MG63 (cell line): ENCODE measurements around the gene HES4. TPM values are rescaled to one million over a fixed set of nuclear protein-coding genes. Genes with fewer than 3 reads are reported as not detected.
"Not testable (repeated sequence)": the region's sequence is repeated elsewhere in the genome, so short reads cannot be mapped to it uniquely, and the experiment has no call there.

Source experiments
- DNase-seq: peaks from one replicate; pipeline ENCODE4 v3.0.0-alpha.2; 2020
- H3K27me3 ChIP-seq: fragments of 250-450 bp; sonication (Bioruptor Pico); 2 replicates; pipeline ENCODE4 v1.5.1; 2020; ENCODE audit warnings: mild to moderate bottlenecking, moderate library complexity
- H3K36me3 ChIP-seq: fragments of 250-450 bp; sonication (Bioruptor Pico); 2 replicates; pipeline ENCODE4 v1.5.1; 2020; ENCODE audit warnings: mild to moderate bottlenecking, moderate library complexity
- H3K4me3 ChIP-seq: fragments of 250-450 bp; sonication (Bioruptor Pico); 2 replicates; pipeline ENCODE4 v1.5.1; 2020; ENCODE audit warnings: mild to moderate bottlenecking, moderate library complexity
- H3K9me3 ChIP-seq: fragments of 250-450 bp; sonication (Bioruptor Pico); 2 replicates; pipeline ENCODE4 v1.5.1; 2020; ENCODE audit warnings: mild to moderate bottlenecking, moderate library complexity
- total RNA-seq: library from RNA; depleted of rRNA; stranded (reverse); fragments of >200 nt; shearing (Covaris generic); gene quantifications from 2 replicates; pipeline ENCODE4 v1.2.3, GENCODE V29; 2014; ENCODE audit warnings: low replicate concordance

The HES4 gene
- total RNA-seq, 1 experiment from 2014 or later, result 25.5 TPM

GRCh38 chr1:1022302-1023009 is 22.6 kb upstream of the HES4 start:
- no peak overlapping the region for H3K4me3 ChIP-seq
- DNase-seq, result no peak
- peaks cover 11% of the 10 kb centered on the region for H3K36me3 ChIP-seq
- no peaks in the 10 kb centered on the region for H3K27me3 ChIP-seq
- H3K9me3 ChIP-seq, result no peaks in the 10 kb centered on the region

DNA sequence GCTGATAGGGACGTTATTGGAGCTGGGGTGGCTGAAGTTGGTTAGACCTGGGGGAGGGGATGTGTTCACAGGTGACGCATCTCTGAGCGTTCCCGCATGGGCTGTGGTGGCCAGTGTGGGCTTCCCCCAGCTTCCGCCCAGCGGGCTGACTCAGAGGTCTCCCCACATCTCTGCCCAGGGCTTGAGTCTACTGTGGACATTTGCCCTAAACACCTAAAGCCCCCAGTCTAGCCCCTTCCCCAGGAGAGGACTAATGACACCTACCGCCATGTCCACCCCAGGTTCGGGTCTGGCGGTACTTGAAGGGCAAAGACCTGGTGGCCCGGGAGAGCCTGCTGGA is 22.0 kb upstream of the HES4 start:
- Histone ChIP-seq H3K27me3 (no peaks in the 10 kb centered on the region), H3K9me3 (no peaks in the 10 kb centered on the region), H3K4me3 (no peak overlapping the region), H3K36me3 (peaks cover 11% of the 10 kb centered on the region)
- no peak for DNase-seq

DNA sequence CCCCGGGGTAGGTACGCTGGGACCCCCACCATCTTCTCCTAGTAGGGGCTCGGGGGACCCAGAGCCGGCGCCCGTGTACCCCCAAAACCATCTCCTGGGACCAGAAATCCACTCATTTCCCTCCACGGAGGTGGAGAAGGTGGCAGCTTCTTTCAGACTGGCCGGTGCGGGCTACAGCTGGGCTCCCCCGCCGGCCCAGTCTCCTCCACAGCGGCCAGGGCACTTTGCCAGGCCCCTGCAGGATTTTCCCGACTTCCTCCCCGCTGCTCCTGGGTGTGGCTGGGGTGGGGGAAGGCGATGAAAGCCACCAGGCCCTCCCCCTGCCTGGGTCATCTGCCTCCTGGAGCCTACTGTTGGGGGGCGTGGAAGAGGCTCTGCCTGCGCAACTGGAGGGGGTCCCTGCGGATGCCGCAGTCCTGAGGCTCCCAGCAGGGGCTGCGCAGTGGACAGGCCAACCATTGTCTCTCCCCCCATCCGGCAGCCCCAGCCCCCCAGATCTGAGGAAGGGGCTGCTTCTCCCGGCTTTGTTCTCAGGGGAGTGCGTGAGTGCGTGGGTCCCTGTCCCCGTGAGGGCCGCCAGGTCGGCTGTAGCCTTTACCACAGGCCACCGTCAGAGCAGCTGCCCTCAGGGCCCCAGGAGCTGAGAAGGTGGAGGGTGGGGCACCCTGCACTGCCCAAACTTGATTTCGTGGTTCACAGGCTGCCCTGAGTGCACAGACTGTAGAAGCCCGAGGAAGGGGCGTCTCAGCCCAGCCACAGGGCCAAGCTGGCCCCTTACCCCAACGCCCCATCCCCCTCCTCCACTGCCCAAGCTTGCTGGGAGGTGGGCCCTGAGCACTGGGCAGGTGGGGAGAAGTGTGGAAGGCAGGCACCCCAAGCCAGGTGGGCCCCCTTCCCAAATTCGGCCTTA is 21.4 kb upstream of the HES4 start:
- H3K4me3 ChIP-seq, result peak overlapping the region; percentile 56
- DNase-seq, result peak; percentile 79

GRCh38 chr1:1020415-1021009 is 20.6 kb upstream of the HES4 start:
- peak overlapping the region; percentile 56 for H3K4me3 ChIP-seq
- DNase-seq, result peak; percentile 36
- H3K27me3 ChIP-seq, result no peaks in the 10 kb centered on the region
- H3K9me3 ChIP-seq, result no peaks in the 10 kb centered on the region
- H3K36me3 ChIP-seq, result peaks cover 11% of the 10 kb centered on the region

More for the DNA sequence above, 21.4 kb upstream of the HES4 start:
- Histone ChIP-seq H3K9me3 (no peaks in the 10 kb centered on the region), H3K27me3 (no peaks in the 10 kb centered on the region), H3K36me3 (peaks cover 11% of the 10 kb centered on the region)

GRCh38 chr1:1020000-1020404 is 20.1 kb upstream of the HES4 start, which contains the start of gene AGRN:
Gene AGRN (plus strand): TSS chr1:1020120. CDS start chr1:1020173, 53 bp downstream.
- Histone ChIP-seq H3K9me3 (no peaks in the 10 kb centered on the region), H3K36me3 (peaks cover 11% of the 10 kb centered on the region), H3K4me3 (peak within 1 kb of the TSS; percentile 56), H3K27me3 (no peaks in the 10 kb centered on the region)
- peak; percentile 39 for DNase-seq

GRCh38 chr1:1019122-1019999 is 19.5 kb upstream of the HES4 start:
- H3K36me3 ChIP-seq, result peaks cover 6% of the 10 kb centered on the region
- DNase-seq, result peak; percentile 83
- H3K9me3 ChIP-seq, result no peaks in the 10 kb centered on the region
- no peaks in the 10 kb centered on the region for H3K27me3 ChIP-seq
- H3K4me3 ChIP-seq, result peak overlapping the region; percentile 35

DNA sequence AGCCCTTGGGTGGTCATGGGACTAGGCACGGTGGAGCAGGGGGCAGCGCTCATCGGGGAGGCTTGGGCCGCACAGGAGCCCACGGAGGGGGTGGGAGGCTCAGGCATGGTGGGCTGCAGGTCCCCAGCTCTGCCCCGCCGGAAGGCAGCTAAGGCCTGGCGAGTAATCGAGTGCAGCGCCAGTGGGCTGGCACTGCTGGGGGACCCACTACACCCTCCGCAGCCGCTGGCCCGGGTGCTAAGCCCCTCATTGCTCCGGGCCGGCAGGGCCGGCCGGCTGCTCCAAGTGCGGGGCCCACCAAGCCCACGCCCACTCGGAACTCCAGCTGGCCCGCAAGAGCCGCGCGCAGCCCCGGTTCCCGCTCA is 18.4 kb upstream of the HES4 start:
- H3K36me3 ChIP-seq, DNase-seq, H3K27me3 ChIP-seq, H3K4me3 ChIP-seq, H3K9me3 ChIP-seq: not testable (repeated sequence)

- not testable (repeated sequence) for H3K36me3 ChIP-seq, DNase-seq, H3K9me3 ChIP-seq, H3K27me3 ChIP-seq, H3K4me3 ChIP-seq
Measured at GRCh38 chr1:1017397-1018320, 17.8 kb upstream of the HES4 start.

DNA sequence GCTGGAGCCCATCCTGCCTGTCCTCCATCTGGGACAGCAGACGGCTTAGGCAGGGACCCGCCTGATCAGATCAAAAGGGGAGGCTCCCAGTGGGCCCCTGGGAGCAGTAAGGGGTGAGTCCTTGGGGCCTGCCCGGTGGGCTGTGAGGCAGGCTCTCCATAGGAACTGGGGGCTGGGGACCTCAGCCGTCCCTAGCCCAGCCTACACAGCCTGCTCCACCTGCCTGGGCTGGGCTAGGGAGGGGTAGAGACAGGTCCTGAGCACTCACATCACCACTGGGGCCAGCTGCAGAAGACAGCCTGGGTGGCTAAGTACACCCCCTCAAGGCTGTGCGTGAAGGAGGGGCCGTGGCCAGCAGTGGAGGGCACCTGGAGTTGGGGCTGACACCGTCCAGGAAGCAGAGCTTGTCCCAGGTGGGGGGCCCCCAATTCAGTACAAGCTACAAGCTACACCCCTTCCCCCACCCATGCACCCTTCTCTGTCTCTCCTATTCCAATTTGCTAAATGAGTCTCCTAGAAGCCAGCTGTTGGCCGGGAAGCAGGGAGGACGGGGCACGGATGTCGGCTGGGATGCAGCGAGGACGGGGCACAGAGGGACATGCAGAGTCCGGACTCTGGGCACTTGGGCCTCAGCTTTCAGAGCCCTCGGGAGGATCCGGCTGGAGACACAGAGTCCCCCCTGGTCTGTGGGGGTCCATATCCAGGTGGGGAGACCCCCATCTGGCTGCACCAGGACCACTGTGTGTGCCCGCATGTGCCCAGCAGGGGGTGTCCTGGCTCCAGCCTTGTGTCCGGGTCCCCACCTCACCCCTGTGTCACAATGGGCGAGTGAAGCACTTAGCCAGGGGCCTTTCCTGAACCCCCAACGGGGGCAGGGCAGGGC is 15.1 kb upstream of the HES4 start:
- no peaks in the 10 kb centered on the region for H3K9me3 ChIP-seq
- no peak for DNase-seq
- no peaks in the 10 kb centered on the region for H3K27me3 ChIP-seq
- H3K4me3 ChIP-seq, result no peak overlapping the region
- H3K36me3 ChIP-seq, result no peaks in the 10 kb centered on the region; the same call in 1 of the 2 replicates

DNA sequence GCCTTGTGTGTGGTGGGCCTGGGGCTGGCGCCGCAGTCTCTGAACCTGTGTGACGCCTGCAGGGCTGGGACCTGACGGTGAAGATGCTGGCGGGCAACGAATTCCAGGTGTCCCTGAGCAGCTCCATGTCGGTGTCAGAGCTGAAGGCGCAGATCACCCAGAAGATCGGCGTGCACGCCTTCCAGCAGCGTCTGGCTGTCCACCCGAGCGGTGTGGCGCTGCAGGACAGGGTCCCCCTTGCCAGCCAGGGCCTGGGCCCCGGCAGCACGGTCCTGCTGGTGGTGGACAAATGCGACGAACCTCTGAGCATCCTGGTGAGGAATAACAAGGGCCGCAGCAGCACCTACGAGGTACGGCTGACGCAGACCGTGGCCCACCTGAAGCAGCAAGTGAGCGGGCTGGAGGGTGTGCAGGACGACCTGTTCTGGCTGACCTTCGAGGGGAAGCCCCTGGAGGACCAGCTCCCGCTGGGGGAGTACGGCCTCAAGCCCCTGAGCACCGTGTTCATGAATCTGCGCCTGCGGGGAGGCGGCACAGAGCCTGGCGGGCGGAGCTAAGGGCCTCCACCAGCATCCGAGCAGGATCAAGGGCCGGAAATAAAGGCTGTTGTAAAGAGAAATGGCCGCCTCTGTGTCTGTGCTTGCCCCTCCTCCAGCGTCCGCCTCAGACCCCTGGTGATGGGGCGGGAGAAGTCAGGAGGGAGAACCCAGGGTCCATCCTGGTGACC is 14.2 kb upstream of the HES4 start:
- H3K27me3 ChIP-seq, result no peaks in the 10 kb centered on the region
- DNase-seq, result no peak
- H3K36me3 ChIP-seq, result no peaks in the 10 kb centered on the region; the same call in 1 of the 2 replicates

GRCh38 chr1:1013105-1013921 is 13.4 kb upstream of the HES4 start, which contains the start of gene ISG15:
Gene ISG15 (plus strand): TSS chr1:1013497. CDS start chr1:1013574, 77 bp downstream.
- Histone ChIP-seq H3K36me3 (no peaks in the 10 kb centered on the region; the same call in 1 of the 2 replicates), H3K9me3 (no peaks in the 10 kb centered on the region), H3K4me3 (peak within 1 kb of the TSS; percentile 63), H3K27me3 (no peaks in the 10 kb centered on the region)
- peak; percentile 90 for DNase-seq

More for the DNA sequence above, 14.2 kb upstream of the HES4 start:
- Histone ChIP-seq H3K4me3 (peak overlapping the region; percentile 63), H3K9me3 (no peaks in the 10 kb centered on the region)

DNA sequence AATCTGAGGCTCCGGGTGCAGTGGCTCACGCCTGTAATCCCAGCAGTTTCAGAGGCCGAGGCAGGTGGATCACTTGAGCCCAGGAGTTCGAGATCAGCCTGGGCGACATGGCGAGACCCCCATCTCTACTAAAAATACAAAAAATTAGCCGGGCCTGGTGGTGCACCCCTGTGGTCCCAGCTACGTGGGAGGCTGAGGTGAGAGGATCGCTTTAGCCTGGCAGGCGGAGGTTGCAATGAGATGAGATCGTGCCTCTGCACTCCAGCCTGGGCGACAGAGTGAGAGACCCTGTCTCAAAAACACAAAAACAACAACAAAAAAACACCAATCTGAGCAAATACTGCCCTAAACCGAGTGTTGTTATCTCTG is 12.8 kb upstream of the HES4 start:
- not testable (repeated sequence) for DNase-seq, H3K36me3 ChIP-seq, H3K27me3 ChIP-seq, H3K9me3 ChIP-seq
- peak overlapping the region; percentile 63 for H3K4me3 ChIP-seq

DNA sequence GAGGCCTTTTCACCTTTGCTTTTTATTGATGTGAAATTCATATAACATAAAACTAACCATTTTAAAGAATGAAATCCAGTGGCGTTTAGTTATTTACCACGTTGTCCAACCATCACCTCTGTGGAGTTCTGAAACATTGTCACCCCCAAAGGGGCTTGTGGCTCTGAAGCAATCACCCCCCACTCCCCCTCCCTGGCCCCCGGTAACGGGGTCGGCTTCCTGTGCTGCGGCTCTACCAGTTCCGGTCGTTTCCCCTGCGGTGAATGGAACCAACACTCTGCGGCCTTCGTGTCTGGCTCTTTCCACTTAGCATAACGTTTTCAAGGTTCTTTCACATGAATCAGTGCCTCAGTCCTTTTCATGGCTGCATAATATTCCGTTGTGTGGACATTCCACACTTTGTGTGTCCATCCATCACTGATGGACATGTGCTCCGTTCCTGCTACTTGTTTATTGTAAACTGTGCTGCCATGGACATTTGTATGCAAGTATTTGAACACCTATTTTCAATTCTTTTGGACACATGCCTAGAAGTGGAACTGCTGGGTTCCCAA is 11.6 kb upstream of the HES4 start:
- no peaks in the 10 kb centered on the region for H3K9me3 ChIP-seq
- no peaks in the 10 kb centered on the region for H3K27me3 ChIP-seq
- H3K4me3 ChIP-seq, result no peak overlapping the region

More for the DNA sequence above, 11.6 kb upstream of the HES4 start:
- DNase-seq, result no peak
- no peaks in the 10 kb centered on the region; the same call in 1 of the 2 replicates for H3K36me3 ChIP-seq
